Measurements from ENCODE around the gene MGRN1. TPM values are rescaled to one million over a fixed set of nuclear protein-coding genes. Genes with fewer than 3 reads are reported as not detected.
"Not testable (repeated sequence)": the region's sequence is repeated elsewhere in the genome, so short reads cannot be mapped to it uniquely, and the experiment has no call there.

Gene MGRN1
- total RNA-seq, 1 experiment from 2014 or later = 13.3 TPM

- no peak for DNase-seq (ENCODE audit: low spot score)
- in situ Hi-C loops (cut with HindIII; ENCODE audit: low sequenced_read_pairs) = no loop called here
Observed at GRCh38 chr16:4648917-4649316, 24.3 kb downstream of the MGRN1 start.

- no peak for DNase-seq (ENCODE audit: low spot score)
- in situ Hi-C loops (cut with HindIII; ENCODE audit: low sequenced_read_pairs) = no loop called here
Observed at GRCh38 chr16:4649744-4650442, 25.3 kb downstream of the MGRN1 start.

GRCh38 chr16:4650443-4651074 is 25.9 kb downstream of the MGRN1 start:
- in situ Hi-C loops (cut with HindIII; ENCODE audit: low sequenced_read_pairs) = not testable (repeated sequence)
- peak; percentile 30 for DNase-seq (ENCODE audit: low spot score)

- no peak for DNase-seq (ENCODE audit: low spot score)
- in situ Hi-C loops (cut with HindIII; ENCODE audit: low sequenced_read_pairs) = no loop called here
Observed at GRCh38 chr16:4651827-4652226, 27.2 kb downstream of the MGRN1 start.

- in situ Hi-C loops (cut with HindIII; ENCODE audit: low sequenced_read_pairs) = no loop called here
- DNase-seq (ENCODE audit: low spot score) = no peak
Observed at GRCh38 chr16:4652561-4652960, 27.9 kb downstream of the MGRN1 start.

- in situ Hi-C loops (cut with HindIII; ENCODE audit: low sequenced_read_pairs) = no loop called here
- DNase-seq (ENCODE audit: low spot score) = no peak
Observed at GRCh38 chr16:4654011-4654963, 29.7 kb downstream of the MGRN1 start.

GRCh38 chr16:4654964-4655590 is 30.5 kb downstream of the MGRN1 start:
- in situ Hi-C loops (cut with HindIII; ENCODE audit: low sequenced_read_pairs) = no loop called here
- no peak for DNase-seq (ENCODE audit: low spot score)

GRCh38 chr16:4655801-4656200 is 31.2 kb downstream of the MGRN1 start:
- in situ Hi-C loops (cut with HindIII; ENCODE audit: low sequenced_read_pairs) = no loop called here
- no peak for DNase-seq (ENCODE audit: low spot score)

- no peak for DNase-seq (ENCODE audit: low spot score)
- in situ Hi-C loops (cut with HindIII; ENCODE audit: low sequenced_read_pairs) = no loop called here
Observed at GRCh38 chr16:4656221-4656620, 31.6 kb downstream of the MGRN1 start.

- DNase-seq (ENCODE audit: low spot score) = no peak
- in situ Hi-C loops (cut with HindIII; ENCODE audit: low sequenced_read_pairs) = no loop called here
Observed at GRCh38 chr16:4656695-4657686, 32.4 kb downstream of the MGRN1 start.

GRCh38 chr16:4659363-4660353 is 35.0 kb downstream of the MGRN1 start:
- in situ Hi-C loops (cut with HindIII; ENCODE audit: low sequenced_read_pairs) = no loop called here
- no peak for DNase-seq (ENCODE audit: low spot score)

GRCh38 chr16:4660454-4661007 is 35.9 kb downstream of the MGRN1 start:
- in situ Hi-C loops (cut with HindIII; ENCODE audit: low sequenced_read_pairs) = no loop called here

GRCh38 chr16:4661661-4662060 is 37.0 kb downstream of the MGRN1 start:
- DNase-seq (ENCODE audit: low spot score) = peak; percentile 85
- in situ Hi-C loops (cut with HindIII; ENCODE audit: low sequenced_read_pairs) = no loop called here

More at GRCh38 chr16:4660454-4661007, 35.9 kb downstream of the MGRN1 start:
- no peak for DNase-seq (ENCODE audit: low spot score)

GRCh38 chr16:4663465-4663776 is 38.8 kb downstream of the MGRN1 start:
- DNase-seq (ENCODE audit: low spot score) = no peak
- in situ Hi-C loops (cut with HindIII; ENCODE audit: low sequenced_read_pairs) = no loop called here

GRCh38 chr16:4663777-4664465 is 39.3 kb downstream of the MGRN1 start:
- DNase-seq (ENCODE audit: low spot score) = no peak
- in situ Hi-C loops (cut with HindIII; ENCODE audit: low sequenced_read_pairs) = no loop called here

GRCh38 chr16:4664538-4665418 is 40.2 kb downstream of the MGRN1 start:
- in situ Hi-C loops (cut with HindIII; ENCODE audit: low sequenced_read_pairs) = no loop called here
- DNase-seq (ENCODE audit: low spot score) = peak; percentile 43
